CD4-positive, alpha-beta T cell treated with Interleukin-6 at 100 ng/mL for 8 hours (primary cell): ENCODE results near the gene EDARADD.
"Not testable (repeated sequence)": the region's sequence is repeated elsewhere in the genome, so short reads cannot be mapped to it uniquely, and the experiment has no call there.

Experiments used
- DNase-seq: peaks from one replicate; pipeline ENCODE4 v3.0.0-alpha.2; 2020; ENCODE audit warnings: mixed read lengths, low spot score

Gene EDARADD

GRCh38 chr1:236489710-236490377 is 95.8 kb downstream of the EDARADD start:
- peak; percentile 38 for DNase-seq

GRCh38 chr1:236491469-236492136 is 97.5 kb downstream of the EDARADD start:
- DNase-seq = no peak

GRCh38 chr1:236492378-236492777 is 98.3 kb downstream of the EDARADD start:
- no peak for DNase-seq

- no peak for DNase-seq
Measured at GRCh38 chr1:236494082-236494481, 100.0 kb downstream of the EDARADD start.

- no peak for DNase-seq
Measured at GRCh38 chr1:236494586-236495466, 100.7 kb downstream of the EDARADD start.

- DNase-seq = no peak
Measured at GRCh38 chr1:236495467-236496112, 101.5 kb downstream of the EDARADD start.

GRCh38 chr1:236497908-236498307 is 103.8 kb downstream of the EDARADD start:
- DNase-seq = no peak

GRCh38 chr1:236501093-236501492 is 107.0 kb downstream of the EDARADD start:
- no peak for DNase-seq

- DNase-seq = no peak
Measured at GRCh38 chr1:236502579-236502971, 108.5 kb downstream of the EDARADD start.

GRCh38 chr1:236502972-236503639 is 109.0 kb downstream of the EDARADD start:
- peak; percentile 11 for DNase-seq

- DNase-seq = not testable (repeated sequence)
Measured at GRCh38 chr1:236504338-236504737, 110.3 kb downstream of the EDARADD start.

- DNase-seq = no peak
Measured at GRCh38 chr1:236507022-236507700, 113.1 kb downstream of the EDARADD start.

GRCh38 chr1:236508593-236509027 is 114.5 kb downstream of the EDARADD start:
- no peak for DNase-seq

- DNase-seq = no peak
Measured at GRCh38 chr1:236509203-236509602, 115.1 kb downstream of the EDARADD start.

- DNase-seq = no peak
Measured at GRCh38 chr1:236509647-236510401, 115.7 kb downstream of the EDARADD start.

- no peak for DNase-seq
Measured at GRCh38 chr1:236511735-236512418, 117.8 kb downstream of the EDARADD start.

GRCh38 chr1:236514703-236515442 is 120.8 kb downstream of the EDARADD start:
- DNase-seq = no peak

GRCh38 chr1:236515443-236515958 is 121.4 kb downstream of the EDARADD start:
- no peak for DNase-seq
